Suprapubic skin (tissue), 3 donors: ENCODE measurements around the gene HUS1.

Experiments
- EP300 ChIP-seq: sonication (generic); formaldehyde crosslinking; IDR thresholded peaks from one replicate; pipeline ENCODE4 v1.6.1; 2017; ENCODE audit warnings: antibody characterized with exemption
- POLR2A ChIP-seq, 2 donors: fragments of 450-650 bp; IDR thresholded peaks; one replicate each; pipeline ENCODE4 v1.6.1; 2017; ENCODE audit warnings: antibody characterized with exemption in 2 of 2, mild to moderate bottlenecking in 2 of 2, moderate library complexity in 2 of 2
- TF ChIP-seq, protein P1 (sequence below), 2 donors: fragments of 200-600 bp in 1 of 2; fragments of 450-650 bp in 1 of 2; sonication (generic) in 1 of 2; IDR thresholded peaks; one replicate each; pipeline ENCODE4 v1.5.1; 2016 to 2019; ENCODE audit warnings: antibody characterized with exemption in 2 of 2, mild to moderate bottlenecking in 1 of 2, moderate library complexity in 1 of 2

DNA sequence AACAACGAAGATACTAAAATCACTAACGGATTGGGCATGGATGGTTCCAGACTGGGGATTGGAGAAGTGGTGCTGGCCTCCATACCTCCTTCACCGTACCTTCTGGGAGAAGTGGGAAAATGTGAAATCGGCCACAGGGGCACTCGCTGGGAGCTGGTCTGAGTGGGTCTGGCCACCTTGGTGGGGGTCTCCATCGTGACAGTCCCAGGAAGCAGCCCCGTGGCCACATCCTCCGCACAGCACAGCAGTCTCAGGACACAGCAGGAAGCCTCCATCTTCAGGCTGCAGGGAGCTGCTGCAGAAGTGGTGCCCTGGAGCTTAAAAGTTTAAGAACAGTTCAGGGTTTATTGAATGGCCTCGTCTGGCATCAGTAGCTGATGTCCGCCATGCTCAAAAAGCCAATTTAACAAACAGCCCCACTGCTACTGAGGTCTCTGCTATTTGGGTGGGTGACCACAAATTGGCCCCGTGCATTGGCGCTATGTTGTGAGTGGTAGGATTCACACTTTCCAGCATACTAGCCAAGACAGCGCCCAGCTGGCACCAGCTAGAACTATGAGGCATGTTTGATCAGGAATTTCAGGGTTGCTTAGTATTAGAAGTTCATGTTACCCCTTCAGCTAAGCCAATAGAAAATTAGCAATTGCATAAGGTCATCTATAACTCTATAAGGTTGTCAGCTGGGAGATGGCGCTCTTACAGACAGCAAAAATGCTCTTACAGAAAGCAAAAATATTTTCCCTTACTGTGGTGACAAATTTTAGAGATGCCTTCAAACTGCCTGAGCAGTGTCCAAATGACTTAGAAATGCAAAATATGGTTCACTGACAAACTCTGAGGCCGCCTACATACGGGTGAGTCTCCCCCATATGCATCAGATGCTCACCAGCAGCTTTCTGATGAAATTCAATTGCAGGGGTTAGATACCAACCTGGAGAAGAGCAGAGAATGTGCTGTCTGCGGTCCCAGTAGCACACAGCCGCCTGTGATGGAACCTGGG is 48.1 kb downstream of the HUS1 start:
- TF ChIP-seq, protein P1, sequence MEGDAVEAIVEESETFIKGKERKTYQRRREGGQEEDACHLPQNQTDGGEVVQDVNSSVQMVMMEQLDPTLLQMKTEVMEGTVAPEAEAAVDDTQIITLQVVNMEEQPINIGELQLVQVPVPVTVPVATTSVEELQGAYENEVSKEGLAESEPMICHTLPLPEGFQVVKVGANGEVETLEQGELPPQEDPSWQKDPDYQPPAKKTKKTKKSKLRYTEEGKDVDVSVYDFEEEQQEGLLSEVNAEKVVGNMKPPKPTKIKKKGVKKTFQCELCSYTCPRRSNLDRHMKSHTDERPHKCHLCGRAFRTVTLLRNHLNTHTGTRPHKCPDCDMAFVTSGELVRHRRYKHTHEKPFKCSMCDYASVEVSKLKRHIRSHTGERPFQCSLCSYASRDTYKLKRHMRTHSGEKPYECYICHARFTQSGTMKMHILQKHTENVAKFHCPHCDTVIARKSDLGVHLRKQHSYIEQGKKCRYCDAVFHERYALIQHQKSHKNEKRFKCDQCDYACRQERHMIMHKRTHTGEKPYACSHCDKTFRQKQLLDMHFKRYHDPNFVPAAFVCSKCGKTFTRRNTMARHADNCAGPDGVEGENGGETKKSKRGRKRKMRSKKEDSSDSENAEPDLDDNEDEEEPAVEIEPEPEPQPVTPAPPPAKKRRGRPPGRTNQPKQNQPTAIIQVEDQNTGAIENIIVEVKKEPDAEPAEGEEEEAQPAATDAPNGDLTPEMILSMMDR (IDR thresholded peaks at IDR 0.05) = no peak
- no peak for TF ChIP-seq EP300
- no peak for TF ChIP-seq POLR2A (IDR thresholded peaks at IDR 0.05)
